OCI-LY3 (cell line): ENCODE measurements around the gene BTBD9.

ENCODE experiments used
- H2AFZ ChIP-seq: fragments of 200-600, 300-600 bp; shearing (Covaris generic); 2 replicates; pipeline ENCODE4 v1.6.0; 2014; ENCODE audit warnings: antibody characterized with exemption, low read depth, low read length
- H3K27ac ChIP-seq: fragments of 200-600, 300-600 bp; sonication (generic); 2 replicates; pipeline ENCODE4 v1.5.1; 2014; ENCODE audit warnings: mild to moderate bottlenecking, low read length, moderate library complexity, mixed read lengths
- H3K27me3 ChIP-seq: fragments of 200-600, 300-600 bp; sonication (generic); 2 replicates; pipeline ENCODE4 v1.6.1; 2014; ENCODE audit warnings: low read depth, low read length, mixed read lengths
- H3K36me3 ChIP-seq: fragments of 200-600, 300-600 bp; sonication (generic); replicated peaks from 2 replicates; pipeline ENCODE3; 2014; ENCODE audit warnings: low read depth, low read length, mixed read lengths
- H3K4me1 ChIP-seq: fragments of 300-600, 200-600 bp; sonication (generic); 2 replicates; pipeline ENCODE4 v1.6.1; 2014; ENCODE audit warnings: low read length, mixed read lengths
- H3K4me2 ChIP-seq: fragments of 200-600, 300-600 bp; sonication (generic); 2 replicates; pipeline ENCODE4 v1.6.1; 2014; ENCODE audit warnings: low read length, mixed read lengths
- H3K4me3 ChIP-seq: fragments of 300-600, 200-600 bp; sonication (generic); 2 replicates; pipeline ENCODE4 v1.5.1; 2014; ENCODE audit warnings: antibody characterized with exemption, mild to moderate bottlenecking, low read length, moderate library complexity
- H3K79me2 ChIP-seq: fragments of 300-600, 200-600 bp; shearing (Covaris generic); 2 replicates; pipeline ENCODE4 v1.6.1; 2014; ENCODE audit warnings: mild to moderate bottlenecking, low read length, mixed read lengths
- H3K9ac ChIP-seq: fragments of 300-600, 200-600 bp; shearing (Covaris generic); 2 replicates; pipeline ENCODE4 v1.6.0; 2014; ENCODE audit warnings: mild to moderate bottlenecking, low read length, moderate library complexity
- H3K9me3 ChIP-seq: fragments of 200-600, 300-600 bp; shearing (Covaris generic); 2 replicates; pipeline ENCODE4 v1.6.1; 2014; ENCODE audit warnings: low read length, mixed read lengths; ENCODE audit not compliant: insufficient read depth
- H4K20me1 ChIP-seq: fragments of 200-600, 300-600 bp; sonication (generic); 2 replicates; pipeline ENCODE4 v1.6.1; 2016; ENCODE audit warnings: low read length, mixed read lengths; ENCODE audit not compliant: insufficient read depth
- CTCF ChIP-seq: fragments of 200-600, 300-600 bp; sonication (generic); IDR thresholded peaks from 2 replicates; pipeline ENCODE4 v1.5.1; 2014; ENCODE audit warnings: antibody characterized with exemption, low read length, low read depth
- EZH2phosphoT487 ChIP-seq: fragments of 200-600 bp; shearing (Covaris generic); IDR thresholded peaks from 2 replicates; pipeline ENCODE4 v1.6.1; 2018; ENCODE audit warnings: antibody characterized with exemption, mixed run types, low read depth

Gene BTBD9

GRCh38 chr6:38345586-38345985, 294.1 kb downstream of the BTBD9 start:
- no peaks in the 10 kb centered on the region for H4K20me1 ChIP-seq
- H3K79me2 ChIP-seq: no peaks in the 10 kb centered on the region
- H3K9ac ChIP-seq: no peak overlapping the region
- H3K4me2 ChIP-seq: no peak overlapping the region
- H3K4me1 ChIP-seq: peaks cover 7% of the 10 kb centered on the region
- no peak overlapping the region for H3K4me3 ChIP-seq
- TF ChIP-seq CTCF (no peak), EZH2phosphoT487 (no peak)
- H3K36me3 ChIP-seq: no peaks in the 10 kb centered on the region
- no peaks in the 10 kb centered on the region for H3K9me3 ChIP-seq
- H3K27ac ChIP-seq: no peak overlapping the region
- no peaks in the 10 kb centered on the region for H3K27me3 ChIP-seq
- no peak overlapping the region for H2AFZ ChIP-seq

GRCh38 chr6:38341496-38341895, 298.2 kb downstream of the BTBD9 start:
- H3K27me3 ChIP-seq: no peaks in the 10 kb centered on the region
- peaks cover 12% of the 10 kb centered on the region for H3K36me3 ChIP-seq
- H3K9ac ChIP-seq: no peak overlapping the region
- H3K79me2 ChIP-seq: no peaks in the 10 kb centered on the region
- H3K4me1 ChIP-seq: peaks cover 11% of the 10 kb centered on the region
- H3K9me3 ChIP-seq: peaks cover 10% of the 10 kb centered on the region
- no peak overlapping the region for H2AFZ ChIP-seq
- no peak overlapping the region for H3K4me3 ChIP-seq
- TF ChIP-seq EZH2phosphoT487 (no peak), CTCF (no peak)
- H3K4me2 ChIP-seq: no peak overlapping the region
- no peaks in the 10 kb centered on the region for H4K20me1 ChIP-seq
- no peak overlapping the region for H3K27ac ChIP-seq

- no peaks in the 10 kb centered on the region for H4K20me1 ChIP-seq
- H3K4me1 ChIP-seq: peaks cover 10% of the 10 kb centered on the region; the same call in 1 of the 2 replicates
- H3K9ac ChIP-seq: no peak overlapping the region
- peaks cover 16% of the 10 kb centered on the region for H3K9me3 ChIP-seq
- TF ChIP-seq CTCF (no peak), EZH2phosphoT487 (no peak)
- H3K27ac ChIP-seq: no peak overlapping the region
- no peak overlapping the region for H3K4me2 ChIP-seq
- H3K79me2 ChIP-seq: no peaks in the 10 kb centered on the region
- no peak overlapping the region for H3K4me3 ChIP-seq
- H2AFZ ChIP-seq: no peak overlapping the region
- H3K36me3 ChIP-seq: peaks cover 18% of the 10 kb centered on the region
- H3K27me3 ChIP-seq: no peaks in the 10 kb centered on the region
Measured at GRCh38 chr6:38339914-38340313, 299.8 kb downstream of the BTBD9 start.

- no peak overlapping the region for H3K4me2 ChIP-seq
- no peak overlapping the region for H3K4me3 ChIP-seq
- H3K27ac ChIP-seq: no peak overlapping the region
- H3K36me3 ChIP-seq: peaks cover 30% of the 10 kb centered on the region
- H3K9me3 ChIP-seq: peaks cover 27% of the 10 kb centered on the region
- H3K27me3 ChIP-seq: no peaks in the 10 kb centered on the region
- no peaks in the 10 kb centered on the region for H3K79me2 ChIP-seq
- no peak overlapping the region for H2AFZ ChIP-seq
- no peak overlapping the region for H3K9ac ChIP-seq
- no peaks in the 10 kb centered on the region for H4K20me1 ChIP-seq
- peaks cover 10% of the 10 kb centered on the region; the same call in 1 of the 2 replicates for H3K4me1 ChIP-seq
- TF ChIP-seq CTCF (no peak), EZH2phosphoT487 (no peak)
Measured at GRCh38 chr6:38337819-38338465, 301.8 kb downstream of the BTBD9 start.
